WTC11 (cell line): ENCODE data around the gene SAA1. TPM values are rescaled to one million over a fixed set of nuclear protein-coding genes. Genes with fewer than 3 reads are reported as not detected.

Experiments used
- ATAC-seq: fragments of 200-7000 bp; cut with Tn5 transposase; 2 replicates; pipeline ENCODE4 v1.10.0; 2021; ENCODE audit warnings: mild to moderate bottlenecking, moderate library complexity
- CTCF ChIA-PET: fragments of 300-600 bp; sonication (Branson Sonifier 250); formaldehyde crosslinking; loops from one replicate; lab custom pipeline; 2021; ENCODE audit warnings: antibody characterized with exemption; lab: Charles Lee
- POLR2A ChIA-PET: fragments of 350-600 bp; sonication (Branson Sonifier 250); formaldehyde crosslinking; loops from one replicate; lab custom pipeline; 2021; ENCODE audit warnings: antibody characterized with exemption; lab: Charles Lee
- DNase-seq: peaks from one replicate; pipeline ENCODE4 v3.0.0; 2021; ENCODE audit warnings: low spot score
- H3K27ac Mint-ChIP-seq: 2 replicates; pipeline ENCODE4 v1.8.0; 2021; ENCODE audit warnings: mixed read lengths
- H3K27me3 Mint-ChIP-seq: 2 replicates; pipeline ENCODE4 v1.8.0; 2021; ENCODE audit warnings: low read depth, mild to moderate bottlenecking, moderate library complexity, mixed read lengths
- H3K36me3 Mint-ChIP-seq: 2 replicates; pipeline ENCODE4 v1.8.0; 2021; ENCODE audit warnings: mixed read lengths
- H3K4me1 Mint-ChIP-seq: 2 replicates; pipeline ENCODE4 v1.8.0; 2022; ENCODE audit warnings: mixed read lengths
- H3K4me3 Mint-ChIP-seq: 2 replicates; pipeline ENCODE4 v1.8.0; 2021; ENCODE audit warnings: mild to moderate bottlenecking, moderate library complexity, mixed read lengths
- H3K9me3 Mint-ChIP-seq: 2 replicates; pipeline ENCODE4 v1.8.0; 2021; ENCODE audit warnings: mixed read lengths
- CBFB ChIP-seq: sonication (generic); formaldehyde crosslinking; IDR thresholded peaks from 2 replicates; pipeline ENCODE4 v1.8.1; 2022; ENCODE audit warnings: mild to moderate bottlenecking, low read depth, missing genetic modification reagents
- CREB1 ChIP-seq: sonication (generic); formaldehyde crosslinking; IDR thresholded peaks from 2 replicates; pipeline ENCODE4 v1.8.0; 2023; ENCODE audit warnings: mild to moderate bottlenecking, missing genetic modification reagents
- ELF4 ChIP-seq: sonication (generic); formaldehyde crosslinking; IDR thresholded peaks from 2 replicates; pipeline ENCODE4 v1.8.1; 2022; ENCODE audit warnings: low read depth, mild to moderate bottlenecking, moderate library complexity, missing genetic modification reagents
- EMX1 ChIP-seq: fragments of 250-450 bp; sonication (Bioruptor Pico); IDR thresholded peaks from 2 replicates; pipeline ENCODE4 v1.8.0; 2021; ENCODE audit warnings: mild to moderate bottlenecking
- ESRRA ChIP-seq: sonication (generic); formaldehyde crosslinking; IDR thresholded peaks from 2 replicates; pipeline ENCODE4 v1.8.1; 2022; ENCODE audit warnings: mild to moderate bottlenecking, missing genetic modification reagents, borderline replicate concordance
- HMGA2 ChIP-seq: fragments of 250-450 bp; sonication (Bioruptor Pico); IDR thresholded peaks from 2 replicates; pipeline ENCODE4 v1.4.0; 2021; ENCODE audit warnings: mild to moderate bottlenecking, moderate library complexity
- IRF1 ChIP-seq: sonication (generic); formaldehyde crosslinking; IDR thresholded peaks from 2 replicates; pipeline ENCODE4 v1.8.0; 2023; ENCODE audit warnings: missing genetic modification reagents
- KAT7 ChIP-seq: sonication (generic); formaldehyde crosslinking; IDR thresholded peaks from 2 replicates; pipeline ENCODE4 v1.8.1; 2023; ENCODE audit warnings: missing genetic modification reagents, mild to moderate bottlenecking, borderline replicate concordance
- MXD4 ChIP-seq: fragments of 250-450 bp; sonication (Bioruptor Pico); IDR thresholded peaks from 2 replicates; pipeline ENCODE4 v1.8.0; 2021; ENCODE audit warnings: mild to moderate bottlenecking, moderate library complexity, borderline replicate concordance
- NFYB ChIP-seq: sonication (generic); formaldehyde crosslinking; conservative IDR thresholded peaks from 2 replicates; pipeline ENCODE4 v1.8.0; 2022; ENCODE audit warnings: low read depth, missing genetic modification reagents
- NR1H2 ChIP-seq: sonication (generic); formaldehyde crosslinking; IDR thresholded peaks from 2 replicates; pipeline ENCODE4 v1.9.0; 2021; ENCODE audit warnings: mild to moderate bottlenecking, moderate library complexity, missing genetic modification reagents
- RELA ChIP-seq: sonication (generic); formaldehyde crosslinking; IDR thresholded peaks from 2 replicates; pipeline ENCODE4 v1.8.1; 2022; ENCODE audit warnings: missing genetic modification reagents, mild to moderate bottlenecking, borderline replicate concordance
- SMAD4 ChIP-seq: sonication (generic); formaldehyde crosslinking; IDR thresholded peaks from 2 replicates; pipeline ENCODE4 v1.8.0; 2022; ENCODE audit warnings: mild to moderate bottlenecking, missing genetic modification reagents
- SOX15 ChIP-seq: fragments of 250-450 bp; sonication (Bioruptor Pico); IDR thresholded peaks from 2 replicates; pipeline ENCODE4 v1.9.0; 2021; ENCODE audit warnings: mild to moderate bottlenecking
- TCF7 ChIP-seq: sonication (generic); formaldehyde crosslinking; IDR thresholded peaks from 2 replicates; pipeline ENCODE4 v1.8.0; 2022; ENCODE audit warnings: mild to moderate bottlenecking, low read depth, missing genetic modification reagents, moderate library complexity
- TEAD4 ChIP-seq: sonication (generic); formaldehyde crosslinking; IDR thresholded peaks from 2 replicates; pipeline ENCODE4 v1.8.0; 2022; ENCODE audit warnings: mild to moderate bottlenecking, missing genetic modification reagents
- ZMAT4 ChIP-seq: fragments of 250-450 bp; sonication (Bioruptor Pico); IDR thresholded peaks from 2 replicates; pipeline ENCODE4 v1.9.0; 2021; ENCODE audit warnings: mild to moderate bottlenecking
- ZNF138 ChIP-seq: sonication (generic); formaldehyde crosslinking; conservative IDR thresholded peaks from 2 replicates; pipeline ENCODE4 v1.8.1; 2022; ENCODE audit warnings: mild to moderate bottlenecking, moderate library complexity, missing genetic modification reagents
- ZNF219 ChIP-seq: sonication (generic); formaldehyde crosslinking; IDR thresholded peaks from 2 replicates; pipeline ENCODE4 v1.8.0; 2023; ENCODE audit warnings: missing genetic modification reagents, mild to moderate bottlenecking, borderline replicate concordance
- ZNF232 ChIP-seq: sonication (generic); formaldehyde crosslinking; IDR thresholded peaks from 2 replicates; pipeline ENCODE4 v1.8.0; 2022; ENCODE audit warnings: mild to moderate bottlenecking, missing genetic modification reagents
- ZNF263 ChIP-seq: sonication (generic); formaldehyde crosslinking; IDR thresholded peaks from 2 replicates; pipeline ENCODE4 v1.8.1; 2022; ENCODE audit warnings: low read depth, mild to moderate bottlenecking, moderate library complexity, missing genetic modification reagents
- ZNF532 ChIP-seq: fragments of 250-450 bp; sonication (Bioruptor Pico); IDR thresholded peaks from 2 replicates; pipeline ENCODE4 v1.9.0; 2021; ENCODE audit warnings: mild to moderate bottlenecking, borderline replicate concordance
- ZNF671 ChIP-seq: fragments of 250-450 bp; sonication (Bioruptor Pico); IDR thresholded peaks from 2 replicates; pipeline ENCODE4 v1.8.0; 2021; ENCODE audit warnings: mild to moderate bottlenecking
- total RNA-seq: library from RNA; stranded (reverse); gene quantifications from 3 replicates; pipeline ENCODE4 v1.2.3, GENCODE V29; 2021
- TF ChIP-seq, protein P1 (sequence below): sonication (generic); formaldehyde crosslinking; IDR thresholded peaks from 2 replicates; pipeline ENCODE4 v1.8.1; 2023; ENCODE audit warnings: mild to moderate bottlenecking, moderate library complexity, missing genetic modification reagents
- TF ChIP-seq, protein P2 (sequence below): sonication (generic); formaldehyde crosslinking; IDR thresholded peaks from 2 replicates; pipeline ENCODE4 v1.8.1; 2023; ENCODE audit warnings: mild to moderate bottlenecking, missing genetic modification reagents, moderate library complexity
- TF ChIP-seq, protein P3 (sequence below): sonication (generic); formaldehyde crosslinking; IDR thresholded peaks from 2 replicates; pipeline ENCODE4 v1.8.0; 2023; ENCODE audit warnings: missing genetic modification reagents, mild to moderate bottlenecking, borderline replicate concordance

Gene SAA1
- total RNA-seq, 1 experiment from 2014 or later: 7.7 TPM

DNA sequence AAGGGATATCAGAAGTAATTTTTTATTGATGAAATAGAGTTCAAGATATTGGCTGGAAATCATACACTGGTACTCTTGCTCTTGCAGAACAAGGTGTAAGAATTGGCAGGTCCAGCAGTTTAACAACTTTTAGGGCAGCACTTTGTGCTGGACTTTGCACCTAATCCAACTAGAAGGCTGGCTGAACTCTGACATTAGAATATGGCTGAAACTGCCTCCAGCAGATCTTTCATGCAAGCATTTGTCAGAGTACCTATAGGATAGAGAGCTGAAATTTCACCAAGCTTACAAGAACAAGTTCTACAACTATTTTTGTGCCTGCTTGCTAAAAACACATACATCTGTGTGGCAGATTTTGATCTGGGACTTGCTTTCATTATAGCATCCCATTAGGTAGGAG lies 38.7 kb downstream of the SAA1 start:
- no peaks in the 10 kb centered on the region for H3K27me3 Mint-ChIP-seq
- ATAC-seq: no peak
- TF ChIP-seq, protein P1, sequence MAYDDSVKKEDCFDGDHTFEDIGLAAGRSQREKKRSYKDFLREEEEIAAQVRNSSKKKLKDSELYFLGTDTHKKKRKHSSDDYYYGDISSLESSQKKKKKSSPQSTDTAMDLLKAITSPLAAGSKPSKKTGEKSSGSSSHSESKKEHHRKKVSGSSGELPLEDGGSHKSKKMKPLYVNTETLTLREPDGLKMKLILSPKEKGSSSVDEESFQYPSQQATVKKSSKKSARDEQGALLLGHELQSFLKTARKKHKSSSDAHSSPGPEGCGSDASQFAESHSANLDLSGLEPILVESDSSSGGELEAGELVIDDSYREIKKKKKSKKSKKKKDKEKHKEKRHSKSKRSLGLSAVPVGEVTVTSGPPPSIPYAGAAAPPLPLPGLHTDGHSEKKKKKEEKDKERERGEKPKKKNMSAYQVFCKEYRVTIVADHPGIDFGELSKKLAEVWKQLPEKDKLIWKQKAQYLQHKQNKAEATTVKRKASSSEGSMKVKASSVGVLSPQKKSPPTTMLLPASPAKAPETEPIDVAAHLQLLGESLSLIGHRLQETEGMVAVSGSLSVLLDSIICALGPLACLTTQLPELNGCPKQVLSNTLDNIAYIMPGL (CRISPR knock-in tag): no peak
- TF ChIP-seq ZMAT4 (no peak), TEAD4 (CRISPR knock-in tag) (no peak), KAT7 (no peak), NR1H2 (CRISPR knock-in tag) (no peak), HMGA2 (CRISPR knock-in tag) (no peak), ESRRA (no peak), MXD4 (CRISPR knock-in tag) (no peak), ZNF232 (no peak), NFYB (CRISPR knock-in tag) (no peak), EMX1 (CRISPR knock-in tag) (no peak), ZNF671 (CRISPR knock-in tag) (no peak)
- TF ChIP-seq, protein P2, sequence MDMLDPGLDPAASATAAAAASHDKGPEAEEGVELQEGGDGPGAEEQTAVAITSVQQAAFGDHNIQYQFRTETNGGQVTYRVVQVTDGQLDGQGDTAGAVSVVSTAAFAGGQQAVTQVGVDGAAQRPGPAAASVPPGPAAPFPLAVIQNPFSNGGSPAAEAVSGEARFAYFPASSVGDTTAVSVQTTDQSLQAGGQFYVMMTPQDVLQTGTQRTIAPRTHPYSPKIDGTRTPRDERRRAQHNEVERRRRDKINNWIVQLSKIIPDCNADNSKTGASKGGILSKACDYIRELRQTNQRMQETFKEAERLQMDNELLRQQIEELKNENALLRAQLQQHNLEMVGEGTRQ: no peak
- TF ChIP-seq, protein P3, sequence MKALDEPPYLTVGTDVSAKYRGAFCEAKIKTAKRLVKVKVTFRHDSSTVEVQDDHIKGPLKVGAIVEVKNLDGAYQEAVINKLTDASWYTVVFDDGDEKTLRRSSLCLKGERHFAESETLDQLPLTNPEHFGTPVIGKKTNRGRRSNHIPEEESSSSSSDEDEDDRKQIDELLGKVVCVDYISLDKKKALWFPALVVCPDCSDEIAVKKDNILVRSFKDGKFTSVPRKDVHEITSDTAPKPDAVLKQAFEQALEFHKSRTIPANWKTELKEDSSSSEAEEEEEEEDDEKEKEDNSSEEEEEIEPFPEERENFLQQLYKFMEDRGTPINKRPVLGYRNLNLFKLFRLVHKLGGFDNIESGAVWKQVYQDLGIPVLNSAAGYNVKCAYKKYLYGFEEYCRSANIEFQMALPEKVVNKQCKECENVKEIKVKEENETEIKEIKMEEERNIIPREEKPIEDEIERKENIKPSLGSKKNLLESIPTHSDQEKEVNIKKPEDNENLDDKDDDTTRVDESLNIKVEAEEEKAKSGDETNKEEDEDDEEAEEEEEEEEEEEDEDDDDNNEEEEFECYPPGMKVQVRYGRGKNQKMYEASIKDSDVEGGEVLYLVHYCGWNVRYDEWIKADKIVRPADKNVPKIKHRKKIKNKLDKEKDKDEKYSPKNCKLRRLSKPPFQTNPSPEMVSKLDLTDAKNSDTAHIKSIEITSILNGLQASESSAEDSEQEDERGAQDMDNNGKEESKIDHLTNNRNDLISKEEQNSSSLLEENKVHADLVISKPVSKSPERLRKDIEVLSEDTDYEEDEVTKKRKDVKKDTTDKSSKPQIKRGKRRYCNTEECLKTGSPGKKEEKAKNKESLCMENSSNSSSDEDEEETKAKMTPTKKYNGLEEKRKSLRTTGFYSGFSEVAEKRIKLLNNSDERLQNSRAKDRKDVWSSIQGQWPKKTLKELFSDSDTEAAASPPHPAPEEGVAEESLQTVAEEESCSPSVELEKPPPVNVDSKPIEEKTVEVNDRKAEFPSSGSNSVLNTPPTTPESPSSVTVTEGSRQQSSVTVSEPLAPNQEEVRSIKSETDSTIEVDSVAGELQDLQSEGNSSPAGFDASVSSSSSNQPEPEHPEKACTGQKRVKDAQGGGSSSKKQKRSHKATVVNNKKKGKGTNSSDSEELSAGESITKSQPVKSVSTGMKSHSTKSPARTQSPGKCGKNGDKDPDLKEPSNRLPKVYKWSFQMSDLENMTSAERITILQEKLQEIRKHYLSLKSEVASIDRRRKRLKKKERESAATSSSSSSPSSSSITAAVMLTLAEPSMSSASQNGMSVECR: no peak
- POLR2A ChIA-PET: no interaction called here
- H3K4me1 Mint-ChIP-seq: no peaks in the 10 kb centered on the region
- H3K36me3 Mint-ChIP-seq: peaks cover 65% of the 10 kb centered on the region
- DNase-seq: no peak
- CTCF ChIA-PET: no interaction called here
- H3K4me3 Mint-ChIP-seq: no peak overlapping the region
- no peaks in the 10 kb centered on the region for H3K9me3 Mint-ChIP-seq
- no peak overlapping the region for H3K27ac Mint-ChIP-seq

GRCh38 chr11:18307461-18308139 lies 41.5 kb downstream of the SAA1 start:
- H3K36me3 Mint-ChIP-seq: peaks cover 63% of the 10 kb centered on the region
- ATAC-seq: no peak

More at GRCh38 chr11:18307461-18308139, 41.5 kb downstream of the SAA1 start:
- no peak overlapping the region for H3K4me3 Mint-ChIP-seq
- no peaks in the 10 kb centered on the region for H3K4me1 Mint-ChIP-seq
- ChIA-PET POLR2A (no interaction called here), CTCF (no interaction called here)
- H3K27ac Mint-ChIP-seq: no peak overlapping the region
- no peaks in the 10 kb centered on the region for H3K27me3 Mint-ChIP-seq
- TF ChIP-seq ZNF532 (CRISPR knock-in tag): no peak
- TF ChIP-seq ZNF219 (CRISPR knock-in tag): no peak
- no peak for TF ChIP-seq SMAD4 (CRISPR knock-in tag)
- TF ChIP-seq ZNF263 (CRISPR knock-in tag): no peak
- TF ChIP-seq CREB1 (CRISPR knock-in tag): no peak
- TF ChIP-seq ELF4 (CRISPR knock-in tag): no peak
- no peak for TF ChIP-seq SOX15 (CRISPR knock-in tag)
- no peak for TF ChIP-seq TCF7 (CRISPR knock-in tag)
- TF ChIP-seq CBFB: no peak
- no peak for TF ChIP-seq ZNF138 (CRISPR knock-in tag)
- TF ChIP-seq IRF1: no peak
- TF ChIP-seq RELA (CRISPR knock-in tag): no peak
- no peak for DNase-seq
- H3K9me3 Mint-ChIP-seq: no peaks in the 10 kb centered on the region
